Measurements from ENCODE around the gene PRDM16.

GRCh38 chr1:3396411-3396810, 327.4 kb downstream of the PRDM16 start:
- no peak for TF ChIP-seq POLR2AphosphoS5 (IDR thresholded peaks at IDR 0.05; ENCODE audit: low read depth, low read length)
- TF ChIP-seq, protein P1, sequence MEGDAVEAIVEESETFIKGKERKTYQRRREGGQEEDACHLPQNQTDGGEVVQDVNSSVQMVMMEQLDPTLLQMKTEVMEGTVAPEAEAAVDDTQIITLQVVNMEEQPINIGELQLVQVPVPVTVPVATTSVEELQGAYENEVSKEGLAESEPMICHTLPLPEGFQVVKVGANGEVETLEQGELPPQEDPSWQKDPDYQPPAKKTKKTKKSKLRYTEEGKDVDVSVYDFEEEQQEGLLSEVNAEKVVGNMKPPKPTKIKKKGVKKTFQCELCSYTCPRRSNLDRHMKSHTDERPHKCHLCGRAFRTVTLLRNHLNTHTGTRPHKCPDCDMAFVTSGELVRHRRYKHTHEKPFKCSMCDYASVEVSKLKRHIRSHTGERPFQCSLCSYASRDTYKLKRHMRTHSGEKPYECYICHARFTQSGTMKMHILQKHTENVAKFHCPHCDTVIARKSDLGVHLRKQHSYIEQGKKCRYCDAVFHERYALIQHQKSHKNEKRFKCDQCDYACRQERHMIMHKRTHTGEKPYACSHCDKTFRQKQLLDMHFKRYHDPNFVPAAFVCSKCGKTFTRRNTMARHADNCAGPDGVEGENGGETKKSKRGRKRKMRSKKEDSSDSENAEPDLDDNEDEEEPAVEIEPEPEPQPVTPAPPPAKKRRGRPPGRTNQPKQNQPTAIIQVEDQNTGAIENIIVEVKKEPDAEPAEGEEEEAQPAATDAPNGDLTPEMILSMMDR (IDR thresholded peaks at IDR 0.05): no peak
- TF ChIP-seq, protein P2, sequence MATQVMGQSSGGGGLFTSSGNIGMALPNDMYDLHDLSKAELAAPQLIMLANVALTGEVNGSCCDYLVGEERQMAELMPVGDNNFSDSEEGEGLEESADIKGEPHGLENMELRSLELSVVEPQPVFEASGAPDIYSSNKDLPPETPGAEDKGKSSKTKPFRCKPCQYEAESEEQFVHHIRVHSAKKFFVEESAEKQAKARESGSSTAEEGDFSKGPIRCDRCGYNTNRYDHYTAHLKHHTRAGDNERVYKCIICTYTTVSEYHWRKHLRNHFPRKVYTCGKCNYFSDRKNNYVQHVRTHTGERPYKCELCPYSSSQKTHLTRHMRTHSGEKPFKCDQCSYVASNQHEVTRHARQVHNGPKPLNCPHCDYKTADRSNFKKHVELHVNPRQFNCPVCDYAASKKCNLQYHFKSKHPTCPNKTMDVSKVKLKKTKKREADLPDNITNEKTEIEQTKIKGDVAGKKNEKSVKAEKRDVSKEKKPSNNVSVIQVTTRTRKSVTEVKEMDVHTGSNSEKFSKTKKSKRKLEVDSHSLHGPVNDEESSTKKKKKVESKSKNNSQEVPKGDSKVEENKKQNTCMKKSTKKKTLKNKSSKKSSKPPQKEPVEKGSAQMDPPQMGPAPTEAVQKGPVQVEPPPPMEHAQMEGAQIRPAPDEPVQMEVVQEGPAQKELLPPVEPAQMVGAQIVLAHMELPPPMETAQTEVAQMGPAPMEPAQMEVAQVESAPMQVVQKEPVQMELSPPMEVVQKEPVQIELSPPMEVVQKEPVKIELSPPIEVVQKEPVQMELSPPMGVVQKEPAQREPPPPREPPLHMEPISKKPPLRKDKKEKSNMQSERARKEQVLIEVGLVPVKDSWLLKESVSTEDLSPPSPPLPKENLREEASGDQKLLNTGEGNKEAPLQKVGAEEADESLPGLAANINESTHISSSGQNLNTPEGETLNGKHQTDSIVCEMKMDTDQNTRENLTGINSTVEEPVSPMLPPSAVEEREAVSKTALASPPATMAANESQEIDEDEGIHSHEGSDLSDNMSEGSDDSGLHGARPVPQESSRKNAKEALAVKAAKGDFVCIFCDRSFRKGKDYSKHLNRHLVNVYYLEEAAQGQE (IDR thresholded peaks at IDR 0.05; ENCODE audit: insufficient read depth in 1 of 2, low read depth in 2 of 2, low read length in 1 of 2): no peak
